C4-2B (cell line): ENCODE data around the gene TRAK1.

Experiments
- ZFX ChIP-seq: fragments of 450-650 bp; IDR thresholded peaks from 2 replicates; pipeline ENCODE4 v1.6.1; 2017
- TF ChIP-seq, protein P1 (sequence below): fragments of 450-650 bp; conservative IDR thresholded peaks from 2 replicates; pipeline ENCODE4 v1.5.1; 2017; ENCODE audit warnings: mild to moderate bottlenecking

DNA sequence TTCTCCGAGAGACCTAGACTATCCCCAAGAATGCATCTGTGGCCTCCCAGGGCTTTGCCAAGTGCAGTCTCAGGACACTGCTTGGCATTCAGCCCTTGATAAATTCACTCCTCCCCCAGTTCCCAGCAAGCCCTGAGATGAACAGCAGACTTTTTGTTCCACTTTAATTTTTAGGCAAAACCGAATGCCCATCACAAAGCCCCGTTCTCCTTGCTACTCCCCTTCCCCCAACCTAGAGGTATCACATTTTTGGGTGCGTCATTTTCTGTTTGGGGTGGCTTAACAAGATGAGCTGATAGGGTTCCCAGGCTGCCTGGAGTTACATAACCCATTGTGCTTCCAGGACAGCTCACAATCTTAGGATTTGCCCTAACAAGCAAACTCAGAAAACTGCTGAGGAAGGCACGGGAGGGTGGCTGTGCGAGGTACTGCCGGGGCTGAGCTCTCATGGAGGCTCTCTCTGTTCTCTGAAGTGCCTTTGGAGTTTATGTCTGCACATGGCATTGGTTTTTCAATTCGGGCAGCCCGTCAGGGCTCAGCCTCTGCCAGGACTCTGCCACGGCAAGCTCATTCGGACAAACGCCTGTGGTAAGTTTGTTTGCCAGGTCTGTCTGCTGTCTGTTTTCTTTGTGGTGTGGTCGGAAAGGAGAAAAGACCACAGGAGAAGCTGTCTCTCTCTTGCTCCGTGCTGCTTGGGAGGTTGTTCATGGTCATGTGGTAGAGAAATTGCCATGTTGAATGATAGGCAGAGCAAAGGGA, at the start of gene TRAK1:
- TF ChIP-seq, protein P1, sequence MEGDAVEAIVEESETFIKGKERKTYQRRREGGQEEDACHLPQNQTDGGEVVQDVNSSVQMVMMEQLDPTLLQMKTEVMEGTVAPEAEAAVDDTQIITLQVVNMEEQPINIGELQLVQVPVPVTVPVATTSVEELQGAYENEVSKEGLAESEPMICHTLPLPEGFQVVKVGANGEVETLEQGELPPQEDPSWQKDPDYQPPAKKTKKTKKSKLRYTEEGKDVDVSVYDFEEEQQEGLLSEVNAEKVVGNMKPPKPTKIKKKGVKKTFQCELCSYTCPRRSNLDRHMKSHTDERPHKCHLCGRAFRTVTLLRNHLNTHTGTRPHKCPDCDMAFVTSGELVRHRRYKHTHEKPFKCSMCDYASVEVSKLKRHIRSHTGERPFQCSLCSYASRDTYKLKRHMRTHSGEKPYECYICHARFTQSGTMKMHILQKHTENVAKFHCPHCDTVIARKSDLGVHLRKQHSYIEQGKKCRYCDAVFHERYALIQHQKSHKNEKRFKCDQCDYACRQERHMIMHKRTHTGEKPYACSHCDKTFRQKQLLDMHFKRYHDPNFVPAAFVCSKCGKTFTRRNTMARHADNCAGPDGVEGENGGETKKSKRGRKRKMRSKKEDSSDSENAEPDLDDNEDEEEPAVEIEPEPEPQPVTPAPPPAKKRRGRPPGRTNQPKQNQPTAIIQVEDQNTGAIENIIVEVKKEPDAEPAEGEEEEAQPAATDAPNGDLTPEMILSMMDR, result no peak
- TF ChIP-seq ZFX, result no peak
